ENCODE results near the gene CIZ1. TPM values are rescaled to one million over a fixed set of nuclear protein-coding genes. Genes with fewer than 3 reads are reported as not detected.

Gene CIZ1
- total RNA-seq, 1 experiment from 2014 or later = 104 TPM

GRCh38 chr9:128208386-128208785 is 17.0 kb upstream of the CIZ1 start:
- no peak overlapping the region for H3K4me3 Mint-ChIP-seq
- H2BK5ac ChIP-seq (ENCODE audit: insufficient read length, low read length) = no peak overlapping the region
- no peaks in the 10 kb centered on the region for H3K79me2 ChIP-seq (ENCODE audit: insufficient read depth, low read length)
- H3K9me3 ChIP-seq (ENCODE audit: control insufficient read depth, low read depth, low read length) = no peaks in the 10 kb centered on the region
- H3K9me3 Mint-ChIP-seq = no peaks in the 10 kb centered on the region
- no peak overlapping the region for H4K5ac ChIP-seq (ENCODE audit: insufficient read length, low read depth, low read length)
- no peak overlapping the region for H2AK5ac ChIP-seq (ENCODE audit: insufficient read length, low read length)
- H3K9ac ChIP-seq (ENCODE audit: extremely low read depth, insufficient read length, low read length) = no peak overlapping the region
- peaks cover 3 to 7% (median 5%) of the 10 kb centered on the region in 3 experiments; a peak in 4 of 7 replicates for H3K36me3 Mint-ChIP-seq (ENCODE audit: insufficient read depth in 1 of 3, low read depth in 3 of 3)
- no peak overlapping the region for H4K8ac ChIP-seq (replicated peaks; ENCODE audit: insufficient read length, low read depth, low read length)
- H3K4me1 Mint-ChIP-seq = peaks cover 9 to 11% of the 10 kb centered on the region in 2 experiments
- no peak overlapping the region for H3K56ac ChIP-seq (ENCODE audit: insufficient read length, low read depth, low read length)
- H3K14ac ChIP-seq (ENCODE audit: insufficient read depth, low read length) = no peak overlapping the region
- no peaks in the 10 kb centered on the region for H3K79me1 ChIP-seq (ENCODE audit: insufficient read depth, low read depth, low read length, poor library complexity, severe bottlenecking)
- H3T11ph ChIP-seq (ENCODE audit: low read length) = no peak overlapping the region
- H3K27me3 Mint-ChIP-seq (ENCODE audit: low read depth) = no peaks in the 10 kb centered on the region; the same call in 1 of the 2 replicates
- TF ChIP-seq CTCF (conservative IDR thresholded peaks at IDR 0.05) = no peak
- H4K20me1 ChIP-seq (ENCODE audit: control insufficient read depth, insufficient read depth, insufficient read length) = no peaks in the 10 kb centered on the region
- H3K23me2 ChIP-seq (ENCODE audit: insufficient read length, low read depth, low read length, poor library complexity, severe bottlenecking) = peaks cover 8% of the 10 kb centered on the region
- peak overlapping the region; percentile 8 to 81 (median 75); a peak in 5 of 7 replicates for H3K27ac Mint-ChIP-seq
- no peak overlapping the region for H3K4me2 ChIP-seq (ENCODE audit: insufficient read depth, insufficient read length, low read length)
- no peak overlapping the region for H2AFZ ChIP-seq (ENCODE audit: low read length)
- H3K27ac ChIP-seq (ENCODE audit: insufficient read length, low read depth, low read length) = no peak overlapping the region
- H2BK12ac ChIP-seq (ENCODE audit: insufficient read length, low read depth, low read length) = no peak overlapping the region
- H2BK20ac ChIP-seq (ENCODE audit: low read depth, low read length, poor library complexity, severe bottlenecking) = no peak overlapping the region
- H4K91ac ChIP-seq (ENCODE audit: insufficient read length, low read depth, low read length) = no peak overlapping the region
- peaks cover 4% of the 10 kb centered on the region; the same call in 1 of the 2 replicates for H3K4me1 ChIP-seq (ENCODE audit: insufficient read depth, low read length)
- WGBS (ENCODE audit: extremely low coverage, insufficient read length, low lambda C conversion rate) = no CpG with 5 or more reads among the region's 7 CpGs
- DNase-seq = no peak
- H2BK120ac ChIP-seq (ENCODE audit: low read depth, low read length, poor library complexity, severe bottlenecking) = no peak overlapping the region
- H3K18ac ChIP-seq (ENCODE audit: insufficient read length, low read depth, low read length) = no peak overlapping the region
- no peak overlapping the region for H2BK15ac ChIP-seq (ENCODE audit: low read depth, low read length)
- no peaks in the 10 kb centered on the region for H3K27me3 ChIP-seq (ENCODE audit: insufficient read depth, low read length)
- no peak overlapping the region for H3K4ac ChIP-seq (ENCODE audit: low read depth, low read length)
- H3K23ac ChIP-seq (ENCODE audit: insufficient read length, low read depth, low read length) = no peak overlapping the region

All from H9 (cell line).